ENCODE results near the gene CSAD.
A peak's percentile ranks its signal among the peaks of the same experiment; 100 is the strongest.
"Not testable (repeated sequence)": the region's sequence is repeated elsewhere in the genome, so short reads cannot be mapped to it uniquely, and the experiment has no call there.

CSAD gene

DNA sequence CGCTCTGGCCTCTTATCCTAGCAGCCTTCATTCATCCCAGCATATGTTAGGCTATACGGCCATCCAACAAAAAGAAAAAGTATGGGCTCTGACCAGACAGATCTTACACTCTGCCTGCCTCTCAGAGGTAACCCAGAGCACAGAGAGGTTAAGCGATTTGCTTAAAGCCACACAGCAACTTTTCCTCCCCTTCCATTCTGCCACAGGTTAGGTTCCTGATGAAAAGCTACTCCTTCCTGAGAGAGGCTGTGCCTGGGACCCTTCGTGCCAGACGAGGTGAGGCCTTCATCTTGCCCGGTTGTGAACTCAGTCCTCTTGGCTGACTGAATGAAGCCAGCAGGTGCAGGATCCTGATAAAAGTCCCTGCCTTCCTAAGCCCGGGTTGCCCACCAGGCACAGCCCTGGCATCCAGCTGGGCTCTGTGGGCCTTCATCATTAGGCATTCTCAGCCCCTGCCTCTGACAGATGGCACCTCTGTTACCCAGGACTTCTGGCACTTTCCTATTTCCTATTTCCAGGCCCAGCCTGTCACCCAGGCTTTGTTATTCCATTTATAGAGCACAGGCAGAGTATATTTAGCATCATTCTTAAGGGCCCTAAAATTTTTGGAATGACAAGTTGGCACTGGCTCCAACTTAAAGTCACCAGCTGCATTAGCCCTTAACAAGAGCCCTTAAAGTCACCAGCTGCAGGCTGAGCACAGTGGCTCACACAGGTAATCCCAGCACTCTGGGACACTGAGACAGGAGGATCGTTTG, 64.7 kb downstream of the CSAD start:
- CTCF ChIA-PET, result interaction anchor here (1.1 to 1.3 kb wide), 2 partner anchors 17 to 44 kb away, joined by 3 to 6 read pairs; no protein-coding TSS in a partner anchor
- DNase-seq (ENCODE audit: extremely low spot score), result peak; percentile 5
- TF ChIP-seq CTCF (IDR thresholded peaks at IDR 0.05; ENCODE audit: control extremely low read depth, extremely low read depth, low read depth, missing control alignments), result no peak
- POLR2A ChIA-PET, result no interaction called here

- CTCF ChIA-PET, result interaction anchor here (1.1 to 1.3 kb wide), 2 partner anchors 17 to 44 kb away, joined by 3 to 6 read pairs; no protein-coding TSS in a partner anchor
- POLR2A ChIA-PET, result no interaction called here
- peak; percentile 30 for DNase-seq (ENCODE audit: extremely low spot score)
- TF ChIP-seq CTCF (IDR thresholded peaks at IDR 0.05; ENCODE audit: control extremely low read depth, extremely low read depth, low read depth, missing control alignments), result no peak
Observed at GRCh38 chr12:53115112-53115890, 65.4 kb downstream of the CSAD start.

DNA sequence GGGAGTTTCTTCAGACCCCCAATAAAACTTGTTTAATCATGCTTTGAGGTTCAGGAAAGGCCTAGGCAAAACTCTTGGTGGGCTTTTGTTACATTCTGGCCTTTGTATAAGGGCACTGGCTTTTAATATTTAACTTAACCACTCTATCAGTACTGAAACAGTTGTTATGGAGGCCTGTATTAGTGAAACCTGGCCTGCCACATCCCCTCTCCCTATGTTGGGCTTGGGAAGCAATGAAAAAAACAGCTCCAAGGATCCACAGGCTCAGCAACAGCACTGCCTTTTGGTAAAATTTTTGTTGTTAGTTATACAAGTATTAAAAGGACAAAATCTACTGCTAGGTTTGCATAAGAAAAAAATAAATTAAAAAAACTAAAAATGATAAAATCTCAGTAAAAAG, 66.8 kb downstream of the CSAD start:
- CTCF ChIA-PET, result interaction anchor here (0.6 to 1.7 kb wide), 5 partner anchors 15 to 146 kb away, joined by 3 to 9 read pairs (median 3); no protein-coding TSS in a partner anchor

GRCh38 chr12:53113136-53113705, 67.5 kb downstream of the CSAD start:
- DNase-seq (ENCODE audit: extremely low spot score), result no peak
- POLR2A ChIA-PET, result no interaction called here
- CTCF ChIA-PET, result interaction anchor here (0.8 to 2.3 kb wide), 5 partner anchors 14 to 147 kb away, joined by 3 to 9 read pairs (median 3); no protein-coding TSS in a partner anchor
- TF ChIP-seq CTCF (IDR thresholded peaks at IDR 0.05; ENCODE audit: control extremely low read depth, extremely low read depth, low read depth, missing control alignments), result no peak

More for the DNA sequence above, 66.8 kb downstream of the CSAD start:
- TF ChIP-seq CTCF (IDR thresholded peaks at IDR 0.05; ENCODE audit: control extremely low read depth, extremely low read depth, low read depth, missing control alignments), result no peak
- POLR2A ChIA-PET, result no interaction called here
- no peak for DNase-seq (ENCODE audit: extremely low spot score)

DNA sequence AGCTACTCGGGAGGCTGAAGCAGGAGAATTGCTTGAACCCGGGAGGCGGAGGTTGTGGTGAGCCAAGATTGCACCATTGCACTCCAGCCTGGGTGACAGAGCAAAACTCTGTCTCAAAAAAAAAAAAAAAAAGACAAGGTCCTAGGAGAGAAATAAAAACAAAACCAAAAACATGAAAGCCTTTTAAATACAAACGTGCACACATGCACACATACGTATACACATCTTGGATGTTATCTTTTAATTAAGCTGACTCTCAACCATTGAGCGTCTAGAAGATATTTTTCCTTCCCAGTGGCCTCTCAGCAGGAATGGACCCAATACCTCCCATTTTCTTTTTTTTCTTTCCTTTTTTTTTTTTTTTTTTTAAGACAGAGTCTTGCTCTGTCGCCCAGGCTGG, 68.3 kb downstream of the CSAD start:
- CTCF ChIA-PET, result interaction anchor here (1.5 to 2.3 kb wide), 2 partner anchors 47 to 60 kb away, joined by 3 to 7 read pairs; no protein-coding TSS in a partner anchor
- DNase-seq (ENCODE audit: extremely low spot score); POLR2A ChIA-PET: not testable (repeated sequence)
